Activated naive CD4-positive, alpha-beta T cell treated with anti-CD3 and anti-CD28 coated beads, Interleukin-2, amount 50 U/mL, for 16 hours (primary cell): ENCODE measurements around the gene INCA1.

Experiments used
- DNase-seq: peaks from one replicate; pipeline ENCODE4 v3.0.0-alpha.2; 2020

The INCA1 gene

GRCh38 chr17:4969551-4970173, 27.7 kb downstream of the INCA1 start:
- DNase-seq = no peak

GRCh38 chr17:4969047-4969550, 28.2 kb downstream of the INCA1 start:
- DNase-seq = peak; percentile 51

GRCh38 chr17:4968486-4969046, 28.8 kb downstream of the INCA1 start:
- DNase-seq = peak; percentile 54

GRCh38 chr17:4967539-4968485, 29.5 kb downstream of the INCA1 start, which contains the start of gene SPAG7:
SPAG7 (minus strand) TSS chr17:4967817; CDS start chr17:4967804, 13 bp downstream.
- DNase-seq = peak; percentile 89

- peak; percentile 93 for DNase-seq
Measured at GRCh38 chr17:4966844-4967538, 30.3 kb downstream of the INCA1 start.

- no peak for DNase-seq
Measured at GRCh38 chr17:4965311-4965986, 31.9 kb downstream of the INCA1 start.

- DNase-seq = no peak
Measured at GRCh38 chr17:4960279-4960922, 36.9 kb downstream of the INCA1 start.

GRCh38 chr17:4959261-4959965, 37.9 kb downstream of the INCA1 start:
- DNase-seq = no peak

- DNase-seq = no peak
Measured at GRCh38 chr17:4958102-4958501, 39.2 kb downstream of the INCA1 start.

GRCh38 chr17:4956493-4957061, 40.7 kb downstream of the INCA1 start:
- peak; percentile 50 for DNase-seq

- DNase-seq = no peak
Measured at GRCh38 chr17:4955091-4955490, 42.2 kb downstream of the INCA1 start.

- no peak for DNase-seq
Measured at GRCh38 chr17:4953451-4953961, 43.8 kb downstream of the INCA1 start.

- no peak for DNase-seq
Measured at GRCh38 chr17:4951486-4951885, 45.8 kb downstream of the INCA1 start.

GRCh38 chr17:4950746-4951204, 46.5 kb downstream of the INCA1 start, which contains the start of gene ENO3:
ENO3 (plus strand) TSS chr17:4951119; CDS start chr17:4951830, 711 bp downstream.
- no peak for DNase-seq

GRCh38 chr17:4950075-4950745, 47.1 kb downstream of the INCA1 start:
- DNase-seq = peak; percentile 41

- DNase-seq = peak; percentile 75
Measured at GRCh38 chr17:4949321-4950074, 47.8 kb downstream of the INCA1 start.

GRCh38 chr17:4948931-4949320, 48.4 kb downstream of the INCA1 start:
- DNase-seq = peak; percentile 76

- peak; percentile 93 for DNase-seq
Measured at GRCh38 chr17:4948166-4948930, 49.0 kb downstream of the INCA1 start, which contains the start of gene PFN1. PFN1 (minus strand) TSS chr17:4948530; CDS start chr17:4948394, 136 bp downstream.
